Tibial nerve (tissue), 4 donors: Measurements from ENCODE around the gene TTC23L. TPM values are rescaled to one million over a fixed set of nuclear protein-coding genes. Genes with fewer than 3 reads are reported as not detected.

ENCODE experiments used
- DNase-seq, 2 donors: peaks; one replicate each; pipeline ENCODE4 v3.0.0-alpha.2; 2019; ENCODE audit warnings: low spot score in 2 of 2
- H3K27ac ChIP-seq, 4 donors: fragments of 200-600 bp; sonication (generic) in 3 of 4; one replicate each; pipeline ENCODE4 v1.5.1; 2017 to 2019; ENCODE audit warnings: mild to moderate bottlenecking in 1 of 4
- H3K27me3 ChIP-seq, 2 donors: fragments of 200-600 bp; sonication (generic) in 1 of 2; one replicate each; pipeline versions ENCODE4 v1.5.1 to v1.6.0; 2017 to 2019
- H3K36me3 ChIP-seq, 3 donors: fragments of 200-600 bp; sonication (generic); one replicate each; pipeline ENCODE4 v1.5.1; 2018 to 2019
- H3K4me1 ChIP-seq, 4 donors: fragments of 200-600 bp; sonication (generic) in 3 of 4; one replicate each; pipeline ENCODE4 v1.5.1; 2017 to 2019
- H3K4me3 ChIP-seq, 4 donors: fragments of 200-600 bp; sonication (generic) in 3 of 4; one replicate each; pipeline ENCODE4 v1.5.1; 2017 to 2019; ENCODE audit warnings: mild to moderate bottlenecking in 1 of 4, moderate library complexity in 1 of 4
- H3K9me3 ChIP-seq, 4 donors: fragments of 200-600 bp; sonication (generic) in 3 of 4; one replicate each; pipeline ENCODE4 v1.5.1; 2017 to 2019
- CTCF ChIP-seq, 5 experiments: fragments of 200-600 bp in 3 of 5; fragments of 450-650 bp in 2 of 5; sonication (generic) in 3 of 5; IDR thresholded peaks; one replicate each; pipeline ENCODE4 v1.5.1; 2016 to 2019; ENCODE audit warnings: antibody characterized with exemption in 5 of 5, mild to moderate bottlenecking in 3 of 5, moderate library complexity in 2 of 5
- EP300 ChIP-seq, 2 donors: sonication (generic); formaldehyde crosslinking; IDR thresholded peaks; one replicate each; pipeline ENCODE4 v1.6.1; 2017; ENCODE audit warnings: antibody characterized with exemption in 2 of 2, mild to moderate bottlenecking in 1 of 2
- POLR2A ChIP-seq, 2 donors: fragments of 450-650 bp; IDR thresholded peaks; one replicate each; pipeline ENCODE4 v1.6.1; 2017; ENCODE audit warnings: antibody characterized with exemption in 2 of 2, mild to moderate bottlenecking in 2 of 2, moderate library complexity in 2 of 2
- WGBS, 2 donors: methylation state at CpG; one replicate each; pipeline ENCODE4 v1.1.5; 2018; 5-methylcytosine and 5-hydroxymethylcytosine counted together
- total RNA-seq, 4 donors: library from RNA; depleted of rRNA; stranded (reverse); fragments of >200 nt; gene quantifications; one replicate each; pipeline ENCODE4 v1.1.0, GENCODE V29; 2016

Gene TTC23L
- total RNA-seq, 4 donors from 2014 or later: 0.39 to 5.4 (median 2.7) TPM

GRCh38 chr5:34813509-34813908, 25.5 kb upstream of the TTC23L start:
- TF ChIP-seq POLR2A (IDR thresholded peaks at IDR 0.05) (no peak), EP300 (IDR thresholded peaks at IDR 0.05) (no peak), CTCF (IDR thresholded peaks at IDR 0.05) (no peak)
- no peak for DNase-seq
- peaks cover 0 to 23% (median 0%) of the 10 kb centered on the region in 3 donors for H3K36me3 ChIP-seq
- H3K27me3 ChIP-seq: no peaks in the 10 kb centered on the region
- H3K9me3 ChIP-seq: no peaks in the 10 kb centered on the region
- peaks cover 0 to 12% (median 2%) of the 10 kb centered on the region in 4 donors for H3K4me1 ChIP-seq
- 80 to 85% methylated on average over 3 of the region's 3 CpGs for WGBS, 2 donors
- no peak overlapping the region for H3K27ac ChIP-seq
- no peak overlapping the region for H3K4me3 ChIP-seq

DNA sequence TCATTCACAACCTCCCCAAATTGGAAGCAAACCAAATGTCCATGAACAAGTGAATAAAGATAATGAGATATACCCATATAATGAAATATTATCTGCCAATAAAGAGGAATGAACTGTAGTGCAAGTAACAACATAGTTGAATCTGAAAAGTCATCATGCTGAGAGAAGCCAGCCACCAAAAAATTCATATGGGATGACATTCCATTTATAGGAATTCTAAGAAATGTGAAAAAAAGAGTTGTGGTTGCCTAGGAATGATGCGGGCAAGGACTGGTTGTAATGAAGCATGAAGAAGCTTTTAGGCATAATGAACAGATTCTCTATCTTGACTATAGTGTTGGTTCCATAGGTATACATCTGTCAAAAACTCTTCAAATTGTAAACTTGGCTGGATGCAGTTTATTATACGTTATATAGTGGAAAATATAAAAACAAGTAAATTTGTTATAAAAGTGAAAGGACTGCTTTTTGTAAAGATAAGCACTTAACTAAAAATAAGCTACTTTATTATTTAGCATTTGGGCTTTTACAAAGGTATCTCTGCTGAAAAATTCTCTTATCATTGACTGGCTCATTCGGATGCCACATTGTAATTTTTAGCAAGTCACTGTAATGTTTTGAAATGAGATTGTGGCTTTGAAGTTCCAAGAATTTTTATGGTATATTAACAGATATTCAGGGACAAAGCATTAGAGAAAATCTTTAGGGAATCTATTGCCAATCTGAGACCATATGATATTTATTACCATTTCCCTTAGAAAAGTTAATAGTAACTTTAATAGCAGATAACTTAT, 21.2 kb upstream of the TTC23L start:
- no peaks in the 10 kb centered on the region for H3K27me3 ChIP-seq
- TF ChIP-seq CTCF (IDR thresholded peaks at IDR 0.05) (no peak), POLR2A (IDR thresholded peaks at IDR 0.05) (no peak), EP300 (IDR thresholded peaks at IDR 0.05) (no peak)
- H3K36me3 ChIP-seq: peaks cover 0 to 30% (median 0%) of the 10 kb centered on the region in 3 donors
- peaks cover 0 to 4% (median 0%) of the 10 kb centered on the region in 4 donors for H3K4me1 ChIP-seq
- no peak overlapping the region for H3K4me3 ChIP-seq
- H3K27ac ChIP-seq: no peak overlapping the region
- no peak for DNase-seq
- WGBS, 2 donors: 87 to 89% methylated on average over 3 of the region's 3 CpGs
- H3K9me3 ChIP-seq: no peaks in the 10 kb centered on the region

DNA sequence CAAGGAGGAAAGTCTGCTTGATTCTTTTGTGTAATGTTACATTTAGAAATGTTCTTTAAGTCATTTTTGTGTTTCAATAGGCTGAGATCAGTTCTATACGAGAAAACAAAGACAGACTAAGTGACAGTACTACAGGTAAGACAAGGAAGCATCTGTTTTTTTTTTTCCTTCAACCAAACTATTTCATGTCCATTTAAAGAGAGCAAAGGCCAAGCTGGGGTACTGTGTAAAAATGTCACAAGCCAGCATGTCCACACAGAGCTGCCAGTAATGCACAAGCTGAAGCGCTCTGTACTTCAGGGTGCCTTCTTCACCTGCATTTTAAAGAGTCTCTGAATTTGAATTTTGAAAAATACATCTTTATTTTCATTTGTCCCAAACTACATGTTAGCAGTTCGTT, 20.2 kb upstream of the TTC23L start:
- no peak overlapping the region for H3K4me3 ChIP-seq
- TF ChIP-seq EP300 (IDR thresholded peaks at IDR 0.05) (no peak), CTCF (IDR thresholded peaks at IDR 0.05) (no peak), POLR2A (IDR thresholded peaks at IDR 0.05) (no peak)
- WGBS, 2 donors: 85 to 87% methylated on average over 3 of the region's 3 CpGs

DNA sequence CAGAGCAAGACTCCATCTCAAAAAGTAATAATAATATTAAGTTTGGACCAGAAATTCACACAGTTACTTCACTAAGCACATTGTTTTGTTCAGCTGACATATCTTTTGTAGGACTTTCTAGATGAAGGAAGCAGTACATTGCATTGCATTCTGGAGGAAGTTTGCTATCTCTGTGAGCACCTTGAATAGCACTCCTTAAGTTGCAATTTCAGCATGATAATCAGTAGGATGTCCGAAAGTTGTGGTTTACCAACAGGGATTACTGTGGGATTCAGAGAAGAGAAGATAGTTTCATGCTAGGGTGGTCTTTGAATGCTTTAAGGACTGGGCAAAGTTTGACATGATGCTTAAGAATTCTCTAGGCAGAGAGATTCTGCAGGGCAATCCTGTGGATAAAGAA, 18.4 kb upstream of the TTC23L start:
- 100% methylated on average over 1 of the region's 1 CpG for WGBS, 2 donors
- no peak overlapping the region for H3K4me3 ChIP-seq

More for the DNA sequence above, 20.2 kb upstream of the TTC23L start:
- Histone ChIP-seq H3K4me1 (peaks cover 0 to 4% (median 0%) of the 10 kb centered on the region in 4 donors), H3K9me3 (no peaks in the 10 kb centered on the region), H3K27ac (no peak overlapping the region), H3K36me3 (peaks cover 0 to 40% (median 0%) of the 10 kb centered on the region in 3 donors), H3K27me3 (no peaks in the 10 kb centered on the region)
- no peak for DNase-seq

DNA sequence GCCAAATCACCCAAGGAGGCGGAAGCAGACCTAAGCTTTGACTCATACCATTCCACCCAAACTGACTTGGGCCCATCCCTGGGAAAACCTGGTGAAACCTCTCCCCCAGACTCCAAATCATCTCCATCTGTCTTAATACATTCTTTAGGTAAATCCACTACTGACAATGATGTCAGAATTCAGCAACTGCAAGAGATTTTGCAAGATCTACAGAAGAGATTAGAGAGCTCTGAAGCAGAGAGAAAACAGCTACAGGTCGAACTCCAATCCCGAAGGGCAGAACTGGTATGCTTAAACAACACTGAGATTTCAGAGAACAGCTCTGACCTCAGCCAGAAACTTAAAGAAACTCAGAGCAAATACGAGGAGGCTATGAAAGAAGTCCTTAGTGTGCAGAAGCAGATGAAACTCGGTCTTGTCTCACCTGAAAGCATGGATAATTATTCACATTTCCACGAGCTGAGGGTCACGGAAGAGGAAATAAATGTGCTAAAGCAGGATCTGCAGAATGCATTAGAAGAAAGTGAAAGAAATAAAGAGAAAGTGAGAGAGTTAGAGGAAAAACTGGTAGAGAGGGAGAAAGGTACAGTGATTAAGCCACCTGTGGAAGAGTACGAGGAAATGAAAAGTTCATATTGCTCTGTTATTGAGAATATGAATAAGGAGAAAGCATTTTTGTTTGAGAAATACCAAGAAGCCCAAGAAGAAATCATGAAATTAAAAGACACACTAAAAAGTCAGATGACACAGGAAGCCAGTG, 15.8 kb upstream of the TTC23L start:
- no peak for TF ChIP-seq CTCF (IDR thresholded peaks at IDR 0.05)
- TF ChIP-seq EP300 (IDR thresholded peaks at IDR 0.05): no peak
- no peak for TF ChIP-seq POLR2A (IDR thresholded peaks at IDR 0.05)
- no peaks in the 10 kb centered on the region for H3K9me3 ChIP-seq
- H3K27ac ChIP-seq: no peak overlapping the region
- DNase-seq: no peak
- no peaks in the 10 kb centered on the region for H3K27me3 ChIP-seq
- H3K4me3 ChIP-seq: no peak overlapping the region
- peaks cover 0 to 65% (median 3%) of the 10 kb centered on the region in 3 donors for H3K36me3 ChIP-seq
- peaks cover 0 to 4% (median 0%) of the 10 kb centered on the region in 4 donors for H3K4me1 ChIP-seq
- 82 to 86% methylated on average over 8 of the region's 8 CpGs for WGBS, 2 donors

More for the DNA sequence above, 18.4 kb upstream of the TTC23L start:
- DNase-seq: no peak
- Histone ChIP-seq H3K27ac (no peak overlapping the region), H3K9me3 (no peaks in the 10 kb centered on the region), H3K4me1 (peaks cover 0 to 4% (median 0%) of the 10 kb centered on the region in 4 donors), H3K27me3 (no peaks in the 10 kb centered on the region), H3K36me3 (peaks cover 0 to 43% (median 0%) of the 10 kb centered on the region in 3 donors)
- TF ChIP-seq POLR2A (IDR thresholded peaks at IDR 0.05): no peak
